DOHH2 (cell line): ENCODE results near the gene LNP1.

Experiments
- H3F3A ChIP-seq: fragments of 200-600 bp; sonication (generic), shearing (Covaris generic); 2 replicates; pipeline ENCODE4 v1.6.0; 2016; ENCODE audit warnings: antibody characterized with exemption, mild to moderate bottlenecking; ENCODE audit not compliant: control insufficient read depth, insufficient read depth
- H3K27ac ChIP-seq: fragments of 200-600 bp; sonication (generic); 2 replicates; pipeline ENCODE4 v1.5.1; 2014; ENCODE audit warnings: low read depth, mild to moderate bottlenecking, low read length, moderate library complexity
- H3K27me3 ChIP-seq: fragments of 200-600 bp; sonication (generic); 2 replicates; pipeline ENCODE4 v1.6.1; 2014; ENCODE audit warnings: mild to moderate bottlenecking, low read length, mixed read lengths; ENCODE audit not compliant: control insufficient read depth
- H3K36me3 ChIP-seq: fragments of 200-600 bp; sonication (generic); 2 replicates; pipeline ENCODE4 v1.6.1; 2014; ENCODE audit warnings: mild to moderate bottlenecking, low read length, moderate library complexity, mixed read lengths; ENCODE audit not compliant: control insufficient read depth
- H3K4me1 ChIP-seq: fragments of 200-600 bp; sonication (generic); 2 replicates; pipeline ENCODE4 v1.6.1; 2014; ENCODE audit warnings: mild to moderate bottlenecking, low read length, mixed read lengths; ENCODE audit not compliant: control insufficient read depth
- H3K4me2 ChIP-seq: fragments of 200-600 bp; sonication (generic); 2 replicates; pipeline ENCODE4 v1.6.0; 2014; ENCODE audit warnings: mild to moderate bottlenecking, low read length, moderate library complexity
- H3K4me3 ChIP-seq: fragments of 200-600 bp; sonication (generic); 2 replicates; pipeline ENCODE4 v1.5.1; 2014; ENCODE audit warnings: mild to moderate bottlenecking, low read length, mixed read lengths
- H3K79me2 ChIP-seq: fragments of 200-600 bp; sonication (generic); 2 replicates; pipeline ENCODE4 v1.6.1; 2014; ENCODE audit warnings: mild to moderate bottlenecking, low read length, mixed read lengths; ENCODE audit not compliant: control insufficient read depth
- H3K9me2 ChIP-seq: fragments of 200-600 bp; sonication (generic); replicated peaks from 2 replicates; pipeline ENCODE4 v1.6.1; 2014; ENCODE audit warnings: mild to moderate bottlenecking, low read length, mixed read lengths; ENCODE audit not compliant: control insufficient read depth
- H3K9me3 ChIP-seq: fragments of 200-600 bp; sonication (generic); 2 replicates; pipeline ENCODE4 v1.6.1; 2014; ENCODE audit warnings: antibody characterized with exemption, low read length, mixed read lengths; ENCODE audit not compliant: control insufficient read depth, insufficient read depth
- H4K20me1 ChIP-seq: fragments of 200-600 bp; sonication (generic); 2 replicates; pipeline ENCODE4 v1.6.0; 2014; ENCODE audit warnings: low read depth, mild to moderate bottlenecking, antibody characterized with exemption, low read length, moderate library complexity; ENCODE audit not compliant: control insufficient read depth, insufficient read depth
- EZH2phosphoT487 ChIP-seq: fragments of 200-600 bp; sonication (generic); IDR thresholded peaks from 2 replicates; pipeline ENCODE4 v1.6.1; 2017; ENCODE audit warnings: borderline replicate concordance, mild to moderate bottlenecking, antibody characterized with exemption, low read length, moderate library complexity, mixed read lengths
- TF ChIP-seq, protein P1 (sequence below): fragments of 200-600 bp; sonication (generic); IDR thresholded peaks from one replicate; pipeline ENCODE4 v1.5.1; 2014; ENCODE audit warnings: antibody characterized with exemption, mild to moderate bottlenecking, low read depth, low read length; ENCODE audit not compliant: poor library complexity, severe bottlenecking

LNP1 gene

GRCh38 chr3:100463646-100464155 lies 62.4 kb downstream of the LNP1 start:
- H3K36me3 ChIP-seq, result no peaks in the 10 kb centered on the region

GRCh38 chr3:100465892-100466777 lies 64.8 kb downstream of the LNP1 start:
- no peaks in the 10 kb centered on the region for H3K79me2 ChIP-seq
- H3K4me2 ChIP-seq, result no peak overlapping the region
- no peak for TF ChIP-seq EZH2phosphoT487
- TF ChIP-seq, protein P1, sequence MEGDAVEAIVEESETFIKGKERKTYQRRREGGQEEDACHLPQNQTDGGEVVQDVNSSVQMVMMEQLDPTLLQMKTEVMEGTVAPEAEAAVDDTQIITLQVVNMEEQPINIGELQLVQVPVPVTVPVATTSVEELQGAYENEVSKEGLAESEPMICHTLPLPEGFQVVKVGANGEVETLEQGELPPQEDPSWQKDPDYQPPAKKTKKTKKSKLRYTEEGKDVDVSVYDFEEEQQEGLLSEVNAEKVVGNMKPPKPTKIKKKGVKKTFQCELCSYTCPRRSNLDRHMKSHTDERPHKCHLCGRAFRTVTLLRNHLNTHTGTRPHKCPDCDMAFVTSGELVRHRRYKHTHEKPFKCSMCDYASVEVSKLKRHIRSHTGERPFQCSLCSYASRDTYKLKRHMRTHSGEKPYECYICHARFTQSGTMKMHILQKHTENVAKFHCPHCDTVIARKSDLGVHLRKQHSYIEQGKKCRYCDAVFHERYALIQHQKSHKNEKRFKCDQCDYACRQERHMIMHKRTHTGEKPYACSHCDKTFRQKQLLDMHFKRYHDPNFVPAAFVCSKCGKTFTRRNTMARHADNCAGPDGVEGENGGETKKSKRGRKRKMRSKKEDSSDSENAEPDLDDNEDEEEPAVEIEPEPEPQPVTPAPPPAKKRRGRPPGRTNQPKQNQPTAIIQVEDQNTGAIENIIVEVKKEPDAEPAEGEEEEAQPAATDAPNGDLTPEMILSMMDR, result no peak
- no peaks in the 10 kb centered on the region for H3F3A ChIP-seq
- H3K27me3 ChIP-seq, result peaks cover 7% of the 10 kb centered on the region; the same call in 1 of the 2 replicates
- H3K9me2 ChIP-seq, result no peaks in the 10 kb centered on the region
- H3K36me3 ChIP-seq, result no peaks in the 10 kb centered on the region
- H3K27ac ChIP-seq, result no peak overlapping the region
- H3K4me3 ChIP-seq, result no peak overlapping the region
- no peaks in the 10 kb centered on the region; the same call in 1 of the 2 replicates for H3K9me3 ChIP-seq
- H4K20me1 ChIP-seq, result no peaks in the 10 kb centered on the region
- no peaks in the 10 kb centered on the region for H3K4me1 ChIP-seq

More at GRCh38 chr3:100463646-100464155, 62.4 kb downstream of the LNP1 start:
- Histone ChIP-seq H3K4me1 (no peaks in the 10 kb centered on the region), H3K4me2 (no peak overlapping the region), H3K27ac (no peak overlapping the region), H3K9me2 (no peaks in the 10 kb centered on the region), H3F3A (no peaks in the 10 kb centered on the region), H3K4me3 (no peak overlapping the region), H4K20me1 (no peaks in the 10 kb centered on the region), H3K27me3 (peaks cover 7% of the 10 kb centered on the region; the same call in 1 of the 2 replicates), H3K9me3 (no peaks in the 10 kb centered on the region; the same call in 1 of the 2 replicates), H3K79me2 (no peaks in the 10 kb centered on the region)
- TF ChIP-seq, protein P1, result no peak
- no peak for TF ChIP-seq EZH2phosphoT487

DNA sequence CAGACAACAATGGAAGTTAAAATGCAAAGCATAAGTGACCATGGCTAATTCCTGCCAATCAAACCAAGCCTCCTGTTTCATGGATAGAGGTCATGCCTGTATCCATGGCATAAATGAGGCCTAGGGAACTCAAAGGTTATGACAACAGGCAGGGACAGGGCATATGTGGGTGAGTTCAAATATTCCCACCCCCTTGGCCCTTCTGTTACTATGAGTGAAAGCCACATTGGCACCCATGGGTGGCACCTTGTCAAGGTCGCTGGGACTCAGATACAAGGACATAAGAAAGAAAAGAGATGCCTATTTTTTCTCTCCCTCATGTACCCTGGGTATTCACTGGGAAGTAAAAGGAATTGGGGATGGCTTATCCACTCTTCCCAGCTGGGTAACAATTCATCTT lies 65.8 kb downstream of the LNP1 start:
- Histone ChIP-seq H4K20me1 (no peaks in the 10 kb centered on the region), H3K9me3 (no peaks in the 10 kb centered on the region; the same call in 1 of the 2 replicates), H3K4me2 (no peak overlapping the region), H3K9me2 (no peaks in the 10 kb centered on the region), H3K79me2 (no peaks in the 10 kb centered on the region), H3F3A (no peaks in the 10 kb centered on the region), H3K27me3 (peaks cover 4% of the 10 kb centered on the region; the same call in 1 of the 2 replicates), H3K27ac (no peak overlapping the region), H3K36me3 (no peaks in the 10 kb centered on the region), H3K4me1 (no peaks in the 10 kb centered on the region), H3K4me3 (no peak overlapping the region)
- TF ChIP-seq EZH2phosphoT487, result no peak
- TF ChIP-seq, protein P1, result no peak
